PC-3 (cell line): ENCODE results near the gene ARPP19. TPM values are rescaled to one million over a fixed set of nuclear protein-coding genes. Genes with fewer than 3 reads are reported as not detected.
A peak's percentile ranks its signal among the peaks of the same experiment; 100 is the strongest.
"Not testable (repeated sequence)": the region's sequence is repeated elsewhere in the genome, so short reads cannot be mapped to it uniquely, and the experiment has no call there.

Source experiments
- ATAC-seq: fragments of 200-7000 bp; cut with Tn5 transposase; 2 replicates; pipeline ENCODE4 v1.9.1; 2020; ENCODE audit warnings: mild to moderate bottlenecking, moderate library complexity
- BruUV-seq: library from RNA; stranded (reverse); fragments of 400-500 nt; replicated peaks from 2 replicates; lab custom pipeline; 2021; lab: Mats Ljungman, UMichigan
- CTCF ChIA-PET: fragments of 300-600 bp; sonication (Branson Sonifier 250); formaldehyde crosslinking; loops from one replicate; lab custom pipeline; 2022; ENCODE audit warnings: antibody characterized with exemption; lab: Charles Lee
- POLR2A ChIA-PET: fragments of 300-600 bp; sonication (Branson Sonifier 250); formaldehyde crosslinking; loops from one replicate; lab custom pipeline; 2022; ENCODE audit warnings: antibody characterized with exemption; ENCODE audit not compliant: unreplicated experiment; lab: Charles Lee
- DNase-seq: peaks from one replicate; pipeline ENCODE4 v3.0.0-alpha.2; 2015
- H2AFZ ChIP-seq: fragments of 300-600 bp; sonication (generic); 2 replicates; pipeline ENCODE4 v1.6.0; 2016; ENCODE audit warnings: antibody characterized with exemption, low read length
- H3F3A ChIP-seq: fragments of 300-600 bp; sonication (generic); one replicate; pipeline ENCODE4 v1.6.0; 2017; ENCODE audit warnings: antibody characterized with exemption, low read length, control low read depth, mild to moderate bottlenecking; ENCODE audit not compliant: unreplicated experiment
- H3K27ac ChIP-seq: fragments of 300-600 bp; sonication (generic); 2 replicates; pipeline ENCODE4 v1.5.1; 2016; ENCODE audit warnings: mild to moderate bottlenecking, low read length
- H3K27me3 ChIP-seq: fragments of 300-600 bp; sonication (generic); 2 replicates; pipeline ENCODE4 v1.6.1; 2016; ENCODE audit warnings: low read length, mixed read lengths
- H3K36me3 ChIP-seq: fragments of 300-600 bp; sonication (generic); 2 replicates; pipeline ENCODE4 v1.6.1; 2016; ENCODE audit warnings: low read depth, mixed run types, low read length, mixed read lengths
- H3K4me1 ChIP-seq: fragments of 300-600 bp; sonication (generic); 2 replicates; pipeline ENCODE4 v1.5.1; 2016; ENCODE audit warnings: low read length; ENCODE audit not compliant: insufficient read depth
- H3K4me2 ChIP-seq: fragments of 300-600 bp; sonication (generic); 2 replicates; pipeline ENCODE4 v1.6.0; 2016; ENCODE audit warnings: low read length
- H3K4me3 ChIP-seq: fragments of 300-600 bp; sonication (generic); 2 replicates; pipeline ENCODE4 v1.5.1; 2016; ENCODE audit warnings: mild to moderate bottlenecking, low read length, mixed read lengths
- H3K79me2 ChIP-seq: fragments of 300-600 bp; sonication (generic); 2 replicates; pipeline ENCODE4 v1.6.1; 2017; ENCODE audit warnings: low read length, mixed read lengths
- H3K9ac ChIP-seq: fragments of 300-600 bp; sonication (generic); 2 replicates; pipeline ENCODE4 v1.6.0; 2016; ENCODE audit warnings: mild to moderate bottlenecking, low read length
- H3K9me2 ChIP-seq: fragments of 300-600 bp; sonication (generic); replicated peaks from 2 replicates; pipeline ENCODE4 v1.6.1; 2016; ENCODE audit warnings: mixed run types, low read length, mixed read lengths
- H3K9me3 ChIP-seq: fragments of 300-600 bp; sonication (generic); 2 replicates; pipeline ENCODE4 v1.6.1; 2016; ENCODE audit warnings: low read length, mixed read lengths
- H4K20me1 ChIP-seq: fragments of 300-600 bp; sonication (generic); 2 replicates; pipeline ENCODE4 v1.6.1; 2016; ENCODE audit warnings: low read length, mixed read lengths
- CTCF ChIP-seq: fragments of 300-600 bp; sonication (generic); conservative IDR thresholded peaks from 2 replicates; pipeline ENCODE4 v1.5.1; 2017; ENCODE audit warnings: antibody characterized with exemption, low read depth, mild to moderate bottlenecking, low read length
- EZH2 ChIP-seq: fragments of 300-600 bp; sonication (generic); IDR thresholded peaks from one replicate; pipeline ENCODE4 v1.6.1; 2017; ENCODE audit warnings: antibody characterized with exemption, mild to moderate bottlenecking, low read length; ENCODE audit not compliant: unreplicated experiment
- EZH2phosphoT487 ChIP-seq: fragments of 300-600 bp; sonication (generic); IDR thresholded peaks from 2 replicates; pipeline ENCODE4 v1.6.1; 2018; ENCODE audit warnings: mild to moderate bottlenecking, antibody characterized with exemption, low read length, borderline replicate concordance
- intact Hi-C: fragments of 100-400 bp; cut with micrococcal nuclease; formaldehyde crosslinking; loops from 2 replicates; pipeline ENCODE4 v1.9.0; 2023
- total RNA-seq: library from RNA; depleted of rRNA; stranded (reverse); fragments of >200 nt; gene quantifications from 2 replicates; pipeline ENCODE4 v1.2.3, GENCODE V29; 2014

ARPP19 gene
- total RNA-seq, 1 experiment from 2014 or later: 65.8 TPM

GRCh38 chr15:52551762-52552161 lies 17.1 kb downstream of the ARPP19 start:
- Histone ChIP-seq H3K9me2 (no peaks in the 10 kb centered on the region), H3K4me3 (no peak overlapping the region), H3K9ac (no peak overlapping the region), H3K4me1 (no peaks in the 10 kb centered on the region), H3K27ac (no peak overlapping the region), H2AFZ (no peak overlapping the region), H3K4me2 (no peak overlapping the region), H3K9me3 (no peaks in the 10 kb centered on the region), H3F3A (no peaks in the 10 kb centered on the region), H3K79me2 (peaks cover 30% of the 10 kb centered on the region), H3K27me3 (no peaks in the 10 kb centered on the region), H3K36me3 (peaks cover 50% of the 10 kb centered on the region), H4K20me1 (peaks cover 6% of the 10 kb centered on the region)
- CTCF ChIA-PET: no interaction called here
- ATAC-seq: no peak
- DNase-seq: no peak
- POLR2A ChIA-PET: no interaction called here
- TF ChIP-seq EZH2phosphoT487 (no peak), CTCF (no peak), EZH2 (no peak)
- no TSS peak for BruUV-seq
- intact Hi-C loops: no loop called here

- H3K79me2 ChIP-seq: peaks cover 24% of the 10 kb centered on the region
- H3K4me1 ChIP-seq, intact Hi-C loops, H3F3A ChIP-seq, H3K27me3 ChIP-seq, ATAC-seq, H3K27ac ChIP-seq, DNase-seq, CTCF ChIA-PET, H3K4me2 ChIP-seq, H4K20me1 ChIP-seq, H2AFZ ChIP-seq, H3K4me3 ChIP-seq, POLR2A ChIA-PET, H3K9ac ChIP-seq, H3K9me3 ChIP-seq, H3K9me2 ChIP-seq: not testable (repeated sequence)
- peaks cover 50% of the 10 kb centered on the region for H3K36me3 ChIP-seq
- TSS peak; percentile 6 for BruUV-seq
These were observed 17.6 kb downstream of the ARPP19 start for GRCh38 chr15:52551186-52551585.

GRCh38 chr15:52546031-52546751 lies 22.6 kb downstream of the ARPP19 start:
- no peak overlapping the region for H3K4me3 ChIP-seq
- no peak overlapping the region for H3K4me2 ChIP-seq
- ChIA-PET CTCF (no interaction called here), POLR2A (no interaction called here)
- no peaks in the 10 kb centered on the region for H3K9me2 ChIP-seq
- no peak for TF ChIP-seq EZH2phosphoT487
- no peak for TF ChIP-seq EZH2
- TF ChIP-seq CTCF: no peak
- no peaks in the 10 kb centered on the region for H4K20me1 ChIP-seq
- DNase-seq (no peak), ATAC-seq (peak; percentile 33; the same call in 1 of the 2 replicates)
- no peak overlapping the region for H3K9ac ChIP-seq
- intact Hi-C loops: no loop called here
- H3K27ac ChIP-seq: no peak overlapping the region
- no peaks in the 10 kb centered on the region for H3K27me3 ChIP-seq
- BruUV-seq: no TSS peak
- H3K4me1 ChIP-seq: no peaks in the 10 kb centered on the region
- H3F3A ChIP-seq: no peaks in the 10 kb centered on the region
- no peaks in the 10 kb centered on the region for H3K79me2 ChIP-seq
- peaks cover 33% of the 10 kb centered on the region for H3K36me3 ChIP-seq
- H3K9me3 ChIP-seq: no peaks in the 10 kb centered on the region
- H2AFZ ChIP-seq: no peak overlapping the region
